Nephron (organoid): ENCODE data around the gene SNORC.
"Not testable (repeated sequence)": the region's sequence is repeated elsewhere in the genome, so short reads cannot be mapped to it uniquely, and the experiment has no call there.

ENCODE experiments used
- H3K27ac Mint-ChIP-seq, 3 experiments: 2 replicates each; pipeline ENCODE4 v1.8.0; 2020; ENCODE audit warnings: mixed read lengths in 3 of 3, mild to moderate bottlenecking in 2 of 3, moderate library complexity in 1 of 3
- H3K27me3 Mint-ChIP-seq: 2 replicates; pipeline ENCODE4 v1.8.0; 2021; ENCODE audit warnings: low read depth, mild to moderate bottlenecking, moderate library complexity, mixed read lengths
- H3K36me3 Mint-ChIP-seq: 2 replicates; pipeline ENCODE4 v1.8.0; 2020; ENCODE audit warnings: low read depth, mixed read lengths
- H3K4me1 Mint-ChIP-seq: 2 replicates; pipeline ENCODE4 v1.8.0; 2020; ENCODE audit warnings: mixed read lengths
- H3K4me3 Mint-ChIP-seq, 3 experiments: 2 replicates each; pipeline ENCODE4 v1.8.0; 2020; ENCODE audit warnings: mild to moderate bottlenecking in 3 of 3, mixed read lengths in 3 of 3, moderate library complexity in 2 of 3
- H3K9me3 Mint-ChIP-seq: 2 replicates; pipeline ENCODE4 v1.8.0; 2020; ENCODE audit warnings: mixed read lengths
- CTCF ChIP-seq, 3 experiments: fragments of 200-600 bp; sonication (generic); IDR thresholded peaks; one replicate each; pipeline ENCODE4 v1.5.0; 2021; ENCODE audit warnings: antibody characterized with exemption in 3 of 3; ENCODE audit not compliant: unreplicated experiment in 3 of 3

Gene SNORC

GRCh38 chr2:232850039-232850438 lies 20.0 kb upstream of the SNORC start:
- Mint-ChIP-seq H3K4me3 (no peak overlapping the region), H3K27ac (no peak overlapping the region), H3K9me3 (no peaks in the 10 kb centered on the region), H3K36me3 (peaks cover 57% of the 10 kb centered on the region), H3K27me3 (no peaks in the 10 kb centered on the region), H3K4me1 (no peaks in the 10 kb centered on the region)
- no peak for TF ChIP-seq CTCF (IDR thresholded peaks at IDR 0.05; ENCODE audit: unreplicated experiment in 3 of 3)

GRCh38 chr2:232852081-232852480 lies 18.0 kb upstream of the SNORC start:
- H3K4me1 Mint-ChIP-seq, H3K27me3 Mint-ChIP-seq, H3K4me3 Mint-ChIP-seq, H3K9me3 Mint-ChIP-seq, H3K27ac Mint-ChIP-seq: not testable (repeated sequence)
- peaks cover 52% of the 10 kb centered on the region for H3K36me3 Mint-ChIP-seq

- no peak overlapping the region for H3K4me3 Mint-ChIP-seq
- H3K4me1 Mint-ChIP-seq, result no peaks in the 10 kb centered on the region
- no peaks in the 10 kb centered on the region for H3K9me3 Mint-ChIP-seq
- H3K36me3 Mint-ChIP-seq, result peaks cover 54% of the 10 kb centered on the region
- H3K27ac Mint-ChIP-seq, result no peak overlapping the region
- H3K27me3 Mint-ChIP-seq, result no peaks in the 10 kb centered on the region
- no peak for TF ChIP-seq CTCF (IDR thresholded peaks at IDR 0.05; ENCODE audit: unreplicated experiment in 3 of 3)
Observed at GRCh38 chr2:232852676-232853075, 17.4 kb upstream of the SNORC start.

- no peak overlapping the region for H3K4me3 Mint-ChIP-seq
- no peaks in the 10 kb centered on the region for H3K9me3 Mint-ChIP-seq
- TF ChIP-seq CTCF (IDR thresholded peaks at IDR 0.05; ENCODE audit: unreplicated experiment in 3 of 3), result no peak
- H3K4me1 Mint-ChIP-seq, result no peaks in the 10 kb centered on the region
- H3K27ac Mint-ChIP-seq, result no peak overlapping the region
- H3K27me3 Mint-ChIP-seq, result no peaks in the 10 kb centered on the region
- H3K36me3 Mint-ChIP-seq, result peaks cover 52% of the 10 kb centered on the region
Observed at GRCh38 chr2:232854082-232854481, 16.0 kb upstream of the SNORC start.

GRCh38 chr2:232857158-232857563 lies 12.9 kb upstream of the SNORC start:
- H3K27me3 Mint-ChIP-seq, result no peaks in the 10 kb centered on the region
- no peaks in the 10 kb centered on the region for H3K4me1 Mint-ChIP-seq
- H3K36me3 Mint-ChIP-seq, result peaks cover 51% of the 10 kb centered on the region
- H3K9me3 Mint-ChIP-seq, result no peaks in the 10 kb centered on the region
- H3K27ac Mint-ChIP-seq, result peak overlapping the region; percentile 22 to 76 (median 43)
- TF ChIP-seq CTCF (IDR thresholded peaks at IDR 0.05; ENCODE audit: unreplicated experiment in 3 of 3), result no peak
- H3K4me3 Mint-ChIP-seq, result no peak overlapping the region

GRCh38 chr2:232859385-232859916 lies 10.6 kb upstream of the SNORC start:
- H3K4me3 Mint-ChIP-seq, result no peak overlapping the region
- TF ChIP-seq CTCF (IDR thresholded peaks at IDR 0.05; ENCODE audit: unreplicated experiment in 3 of 3), result no peak
- peaks cover 47% of the 10 kb centered on the region for H3K36me3 Mint-ChIP-seq
- H3K4me1 Mint-ChIP-seq, result no peaks in the 10 kb centered on the region
- no peaks in the 10 kb centered on the region for H3K9me3 Mint-ChIP-seq
- peak overlapping the region in 1 of 3 experiments; percentile 4 for H3K27ac Mint-ChIP-seq
- H3K27me3 Mint-ChIP-seq, result no peaks in the 10 kb centered on the region
